ENCODE data around the gene ZBTB16.

ZBTB16 gene

DNA sequence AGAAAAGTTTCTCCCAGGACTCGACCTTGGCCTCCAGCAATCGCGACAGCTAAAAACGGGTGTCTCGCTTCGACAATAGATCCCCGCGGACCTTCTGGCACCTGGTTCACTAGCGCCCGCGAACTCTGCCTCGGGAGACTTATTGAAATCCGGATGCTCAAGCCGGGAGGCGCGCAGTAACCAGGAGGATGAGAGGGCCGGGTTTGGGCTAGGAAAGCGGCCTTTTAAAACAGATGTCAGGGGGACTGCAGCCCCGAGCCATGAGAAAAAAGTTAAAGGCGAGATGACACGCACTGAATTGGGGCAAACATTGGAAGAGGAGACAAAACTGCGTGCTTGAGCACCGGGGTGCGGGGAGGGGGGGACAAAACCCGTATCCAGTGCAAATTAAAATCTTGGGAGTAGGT lies 637 bp upstream of the ZBTB16 start:
- DNase-seq (ENCODE audit: low spot score) = no peak
- TF ChIP-seq, protein P1, sequence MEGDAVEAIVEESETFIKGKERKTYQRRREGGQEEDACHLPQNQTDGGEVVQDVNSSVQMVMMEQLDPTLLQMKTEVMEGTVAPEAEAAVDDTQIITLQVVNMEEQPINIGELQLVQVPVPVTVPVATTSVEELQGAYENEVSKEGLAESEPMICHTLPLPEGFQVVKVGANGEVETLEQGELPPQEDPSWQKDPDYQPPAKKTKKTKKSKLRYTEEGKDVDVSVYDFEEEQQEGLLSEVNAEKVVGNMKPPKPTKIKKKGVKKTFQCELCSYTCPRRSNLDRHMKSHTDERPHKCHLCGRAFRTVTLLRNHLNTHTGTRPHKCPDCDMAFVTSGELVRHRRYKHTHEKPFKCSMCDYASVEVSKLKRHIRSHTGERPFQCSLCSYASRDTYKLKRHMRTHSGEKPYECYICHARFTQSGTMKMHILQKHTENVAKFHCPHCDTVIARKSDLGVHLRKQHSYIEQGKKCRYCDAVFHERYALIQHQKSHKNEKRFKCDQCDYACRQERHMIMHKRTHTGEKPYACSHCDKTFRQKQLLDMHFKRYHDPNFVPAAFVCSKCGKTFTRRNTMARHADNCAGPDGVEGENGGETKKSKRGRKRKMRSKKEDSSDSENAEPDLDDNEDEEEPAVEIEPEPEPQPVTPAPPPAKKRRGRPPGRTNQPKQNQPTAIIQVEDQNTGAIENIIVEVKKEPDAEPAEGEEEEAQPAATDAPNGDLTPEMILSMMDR (IDR thresholded peaks at IDR 0.05; ENCODE audit: extremely low read depth, missing control alignments) = no peak

DNA sequence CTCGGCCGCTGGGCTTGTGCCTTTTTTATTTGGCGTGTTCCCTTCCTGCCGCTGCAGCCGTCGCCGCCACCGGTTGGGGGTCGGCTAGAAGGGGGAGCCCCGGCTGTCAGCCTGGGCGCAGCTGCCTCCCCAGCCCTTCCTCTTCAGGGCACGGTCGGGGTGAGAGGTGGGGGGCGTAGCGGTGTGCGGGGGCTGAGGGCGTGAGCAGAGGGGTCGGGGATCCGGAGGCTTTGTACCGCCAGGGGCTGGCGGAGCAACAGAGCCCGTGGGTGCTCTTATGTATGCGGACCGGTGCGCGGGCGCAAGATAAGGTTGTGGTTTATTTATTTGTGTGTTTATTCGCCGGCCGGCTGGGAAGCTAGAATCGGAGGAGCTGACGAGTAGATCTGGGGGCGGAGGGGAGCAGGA lies 477 bp downstream of the ZBTB16 start:
- DNase-seq (ENCODE audit: low spot score) = no peak

DNA sequence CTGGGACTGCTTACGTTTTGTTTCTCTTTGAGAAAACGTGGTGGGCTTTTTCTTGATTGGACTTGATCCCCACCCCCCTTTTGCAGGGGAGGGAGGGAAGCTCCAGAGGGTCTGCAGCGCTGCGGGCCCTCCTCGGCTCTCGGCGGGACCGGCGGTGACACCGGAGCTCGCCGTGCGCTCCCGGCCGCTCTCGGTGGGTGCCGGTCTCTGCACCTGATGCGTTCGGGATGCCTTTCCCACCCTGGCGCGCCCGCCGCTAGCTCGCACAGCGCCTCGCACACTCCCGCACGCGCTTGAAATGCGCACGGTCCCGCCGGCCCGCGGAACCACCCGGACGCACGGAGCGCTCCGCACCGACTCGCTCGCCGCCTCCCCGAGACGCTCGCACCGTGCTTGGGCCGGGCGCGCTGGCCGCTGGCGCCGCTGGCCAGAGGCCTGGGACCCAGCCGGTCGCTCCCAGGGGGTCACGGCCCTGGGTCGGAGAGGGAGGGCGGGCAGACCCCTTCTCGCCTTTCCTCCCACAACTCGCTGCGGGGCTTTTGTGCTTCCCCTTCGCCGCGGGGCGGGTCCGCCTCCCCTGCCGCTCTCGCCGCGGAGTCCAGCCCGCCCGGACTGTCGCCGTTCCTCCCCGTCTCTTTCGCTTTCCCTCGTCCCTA lies 1.0 kb downstream of the ZBTB16 start:
- peak; percentile 49 for DNase-seq (ENCODE audit: low spot score)

More for the DNA sequence above, 477 bp downstream of the ZBTB16 start:
- TF ChIP-seq, protein P1 (IDR thresholded peaks at IDR 0.05; ENCODE audit: extremely low read depth, missing control alignments) = no peak

GRCh38 chr11:114061048-114061680 lies 1.7 kb downstream of the ZBTB16 start:
- peak; percentile 39 for DNase-seq (ENCODE audit: low spot score)
- TF ChIP-seq, protein P1 (IDR thresholded peaks at IDR 0.05; ENCODE audit: extremely low read depth, missing control alignments) = no peak

More for the DNA sequence above, 1.0 kb downstream of the ZBTB16 start:
- TF ChIP-seq, protein P1 (IDR thresholded peaks at IDR 0.05; ENCODE audit: extremely low read depth, missing control alignments) = no peak

DNA sequence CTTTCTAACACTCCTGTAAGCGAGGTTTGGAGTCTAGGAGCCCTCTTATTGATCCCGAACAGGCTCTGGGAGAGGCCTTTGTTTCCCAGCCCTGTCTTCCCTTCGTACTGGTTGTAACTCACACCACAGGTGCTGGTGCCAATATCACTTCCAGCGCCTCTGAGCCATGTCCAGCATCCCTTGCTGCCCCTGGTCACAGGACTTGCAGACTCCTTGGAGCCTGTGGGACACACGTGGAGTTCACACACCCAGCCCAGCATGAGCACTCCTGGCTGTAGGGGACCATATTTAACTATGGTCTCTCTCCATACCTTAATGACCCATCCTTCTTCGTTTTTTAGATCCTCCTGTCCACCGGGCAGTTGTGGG lies 2.2 kb downstream of the ZBTB16 start:
- TF ChIP-seq, protein P1 (IDR thresholded peaks at IDR 0.05; ENCODE audit: extremely low read depth, missing control alignments) = no peak
- DNase-seq (ENCODE audit: low spot score) = no peak

DNA sequence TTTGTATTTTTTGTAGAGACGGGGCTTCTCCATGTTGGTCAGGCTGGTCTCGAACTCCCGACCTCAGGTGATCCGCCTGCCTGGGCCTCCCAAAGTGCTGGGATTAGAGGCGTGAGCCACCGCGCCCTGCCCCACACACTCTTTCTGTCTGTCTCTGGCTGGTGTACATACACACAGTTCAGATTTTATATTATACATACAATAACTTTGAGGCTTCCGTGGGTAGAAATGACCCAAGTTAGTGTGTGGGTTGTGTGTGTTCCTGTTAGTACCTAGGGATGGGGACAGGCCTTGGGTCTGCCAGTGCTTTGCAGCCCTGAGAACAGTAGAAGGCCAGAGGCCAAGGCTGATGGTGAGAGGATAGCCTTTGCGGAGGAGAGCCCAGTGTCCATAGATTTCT lies 2.8 kb downstream of the ZBTB16 start:
- TF ChIP-seq, protein P1 (IDR thresholded peaks at IDR 0.05; ENCODE audit: extremely low read depth, missing control alignments) = no peak
- DNase-seq (ENCODE audit: low spot score) = no peak

DNA sequence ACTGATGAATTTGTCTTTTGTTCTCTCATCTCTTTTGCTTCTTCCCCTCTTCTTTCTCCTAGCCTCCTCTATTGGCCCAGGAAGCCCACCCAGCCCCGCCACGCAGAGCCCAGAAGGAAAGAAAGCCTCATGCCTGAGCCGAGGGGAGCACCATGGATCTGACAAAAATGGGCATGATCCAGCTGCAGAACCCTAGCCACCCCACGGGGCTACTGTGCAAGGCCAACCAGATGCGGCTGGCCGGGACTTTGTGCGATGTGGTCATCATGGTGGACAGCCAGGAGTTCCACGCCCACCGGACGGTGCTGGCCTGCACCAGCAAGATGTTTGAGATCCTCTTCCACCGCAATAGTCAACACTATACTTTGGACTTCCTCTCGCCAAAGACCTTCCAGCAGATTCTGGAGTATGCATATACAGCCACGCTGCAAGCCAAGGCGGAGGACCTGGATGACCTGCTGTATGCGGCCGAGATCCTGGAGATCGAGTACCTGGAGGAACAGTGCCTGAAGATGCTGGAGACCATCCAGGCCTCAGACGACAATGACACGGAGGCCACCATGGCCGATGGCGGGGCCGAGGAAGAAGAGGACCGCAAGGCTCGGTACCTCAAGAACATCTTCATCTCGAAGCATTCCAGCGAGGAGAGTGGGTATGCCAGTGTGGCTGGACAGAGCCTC lies 3.8 kb downstream of the ZBTB16 start:
- DNase-seq (ENCODE audit: low spot score) = no peak

More for the DNA sequence above, 3.8 kb downstream of the ZBTB16 start:
- TF ChIP-seq, protein P1 (IDR thresholded peaks at IDR 0.05; ENCODE audit: extremely low read depth, missing control alignments) = no peak
